Measurements from ENCODE around the gene USP6NL. TPM values are rescaled to one million over a fixed set of nuclear protein-coding genes. Genes with fewer than 3 reads are reported as not detected.

The USP6NL gene
- total RNA-seq, 1 donor from 2014 or later: 21.6 TPM

GRCh38 chr10:11647676-11648075 lies 36.2 kb upstream of the USP6NL start:
- no peak for DNase-seq
- no peak for TF ChIP-seq CTCF (IDR thresholded peaks at IDR 0.05)
- ATAC-seq: no peak
- Histone ChIP-seq H3K27ac (no peak overlapping the region), H3K4me3 (no peak overlapping the region), H3K4me1 (no peaks in the 10 kb centered on the region), H3K27me3 (no peaks in the 10 kb centered on the region), H3K9me3 (no peaks in the 10 kb centered on the region), H3K36me3 (no peaks in the 10 kb centered on the region)
- intact Hi-C loops (cut with DNase I): no loop called here

GRCh38 chr10:11646450-11646849 lies 35.0 kb upstream of the USP6NL start:
- TF ChIP-seq CTCF (IDR thresholded peaks at IDR 0.05): no peak
- Histone ChIP-seq H3K36me3 (no peaks in the 10 kb centered on the region), H3K4me1 (no peaks in the 10 kb centered on the region), H3K9me3 (no peaks in the 10 kb centered on the region), H3K27me3 (no peaks in the 10 kb centered on the region), H3K4me3 (no peak overlapping the region), H3K27ac (no peak overlapping the region)
- ATAC-seq (no peak), DNase-seq (no peak)
- intact Hi-C loops (cut with DNase I): no loop called here

- no peaks in the 10 kb centered on the region for H3K27me3 ChIP-seq
- DNase-seq: no peak
- TF ChIP-seq CTCF (IDR thresholded peaks at IDR 0.05): no peak
- no peaks in the 10 kb centered on the region for H3K36me3 ChIP-seq
- no peak overlapping the region for H3K4me3 ChIP-seq
- H3K27ac ChIP-seq: no peak overlapping the region
- intact Hi-C loops (cut with DNase I): no loop called here
- no peaks in the 10 kb centered on the region for H3K4me1 ChIP-seq
- H3K9me3 ChIP-seq: no peaks in the 10 kb centered on the region
- ATAC-seq: no peak
These were observed 31.6 kb upstream of the USP6NL start for GRCh38 chr10:11643039-11643438.

- ATAC-seq: peak; percentile 75
- TF ChIP-seq CTCF (IDR thresholded peaks at IDR 0.05): no peak
These were observed 31.1 kb upstream of the USP6NL start for GRCh38 chr10:11642566-11642965.

GRCh38 chr10:11639849-11640764 lies 28.7 kb upstream of the USP6NL start:
- Histone ChIP-seq H3K9me3 (no peaks in the 10 kb centered on the region), H3K27me3 (no peaks in the 10 kb centered on the region), H3K36me3 (no peaks in the 10 kb centered on the region), H3K4me3 (no peak overlapping the region), H3K27ac (no peak overlapping the region), H3K4me1 (no peaks in the 10 kb centered on the region)
- no peak for TF ChIP-seq CTCF (IDR thresholded peaks at IDR 0.05)
- DNase-seq: no peak
- ATAC-seq: peak; percentile 92
- intact Hi-C loops (cut with DNase I): no loop called here

More at GRCh38 chr10:11642566-11642965, 31.1 kb upstream of the USP6NL start:
- Histone ChIP-seq H3K4me1 (no peaks in the 10 kb centered on the region), H3K27ac (no peak overlapping the region), H3K27me3 (no peaks in the 10 kb centered on the region), H3K36me3 (no peaks in the 10 kb centered on the region), H3K4me3 (no peak overlapping the region), H3K9me3 (no peaks in the 10 kb centered on the region)
- intact Hi-C loops (cut with DNase I): no loop called here
- DNase-seq: no peak

Measured in upper lobe of right lung (tissue), 1 donor.